Thyroid gland (tissue), 4 donors: ENCODE results near the gene SCN8A.

Source experiments
- CTCF ChIP-seq, 6 experiments: fragments of 200-600 bp in 3 of 6; fragments of 450-650 bp in 3 of 6; sonication (generic) in 3 of 6; IDR thresholded peaks; one replicate each; pipeline ENCODE4 v1.5.1; 2016 to 2019; ENCODE audit warnings: antibody characterized with exemption in 6 of 6, mild to moderate bottlenecking in 2 of 6, inconsistent platforms in 1 of 6, moderate library complexity in 1 of 6
- POLR2A ChIP-seq, 2 donors: fragments of 450-650 bp; IDR thresholded peaks; one replicate each; pipeline ENCODE4 v1.6.1; 2017; ENCODE audit warnings: antibody characterized with exemption in 2 of 2, mild to moderate bottlenecking in 2 of 2, moderate library complexity in 1 of 2

DNA sequence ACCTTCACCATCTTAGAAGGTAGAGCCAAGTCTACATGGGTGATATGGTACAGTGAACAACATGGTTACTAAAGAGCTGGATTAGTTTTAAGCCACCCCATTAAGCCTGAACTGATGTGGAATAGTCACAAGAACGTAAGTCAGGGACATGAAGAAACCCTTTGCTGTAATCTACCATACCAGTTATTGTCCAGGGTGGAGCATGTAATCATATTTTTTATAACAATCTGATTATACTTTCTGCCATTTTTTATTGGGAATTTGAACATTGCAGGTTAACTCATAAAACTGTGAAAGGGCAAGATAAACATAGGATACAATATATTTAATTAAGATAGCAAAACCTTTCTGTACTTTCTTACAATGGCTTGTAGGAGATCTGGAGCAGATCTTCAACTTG is 153.9 kb downstream of the SCN8A start:
- TF ChIP-seq CTCF (IDR thresholded peaks at IDR 0.05), result no peak
- TF ChIP-seq POLR2A (IDR thresholded peaks at IDR 0.05), result no peak
